ENCODE measurements around the gene CENPVL2. TPM values are rescaled to one million over a fixed set of nuclear protein-coding genes. Genes with fewer than 3 reads are reported as not detected.
A peak's percentile ranks its signal among the peaks of the same experiment; 100 is the strongest.
"Not testable (repeated sequence)": the region's sequence is repeated elsewhere in the genome, so short reads cannot be mapped to it uniquely, and the experiment has no call there.

The CENPVL2 gene
- total RNA-seq = 0.54 TPM

- DNase-seq (ENCODE audit: low read depth in 2 of 3, low spot score in 2 of 3) = not testable (repeated sequence)
Observed at GRCh38 chrX:51682720-51683062, at the start of gene CENPVL2. Gene CENPVL2, minus strand, starts transcription at chrX:51682831. Its CDS starts 0 bp downstream, at chrX:51682831.

GRCh38 chrX:51728202-51728601 is 45.6 kb upstream of the CENPVL2 start:
- DNase-seq (ENCODE audit: low read depth in 2 of 3, low spot score in 2 of 3) = no peak

GRCh38 chrX:51712943-51713647 is 30.5 kb upstream of the CENPVL2 start:
- DNase-seq (ENCODE audit: low read depth in 2 of 3, low spot score in 2 of 3) = not testable (repeated sequence)

DNA sequence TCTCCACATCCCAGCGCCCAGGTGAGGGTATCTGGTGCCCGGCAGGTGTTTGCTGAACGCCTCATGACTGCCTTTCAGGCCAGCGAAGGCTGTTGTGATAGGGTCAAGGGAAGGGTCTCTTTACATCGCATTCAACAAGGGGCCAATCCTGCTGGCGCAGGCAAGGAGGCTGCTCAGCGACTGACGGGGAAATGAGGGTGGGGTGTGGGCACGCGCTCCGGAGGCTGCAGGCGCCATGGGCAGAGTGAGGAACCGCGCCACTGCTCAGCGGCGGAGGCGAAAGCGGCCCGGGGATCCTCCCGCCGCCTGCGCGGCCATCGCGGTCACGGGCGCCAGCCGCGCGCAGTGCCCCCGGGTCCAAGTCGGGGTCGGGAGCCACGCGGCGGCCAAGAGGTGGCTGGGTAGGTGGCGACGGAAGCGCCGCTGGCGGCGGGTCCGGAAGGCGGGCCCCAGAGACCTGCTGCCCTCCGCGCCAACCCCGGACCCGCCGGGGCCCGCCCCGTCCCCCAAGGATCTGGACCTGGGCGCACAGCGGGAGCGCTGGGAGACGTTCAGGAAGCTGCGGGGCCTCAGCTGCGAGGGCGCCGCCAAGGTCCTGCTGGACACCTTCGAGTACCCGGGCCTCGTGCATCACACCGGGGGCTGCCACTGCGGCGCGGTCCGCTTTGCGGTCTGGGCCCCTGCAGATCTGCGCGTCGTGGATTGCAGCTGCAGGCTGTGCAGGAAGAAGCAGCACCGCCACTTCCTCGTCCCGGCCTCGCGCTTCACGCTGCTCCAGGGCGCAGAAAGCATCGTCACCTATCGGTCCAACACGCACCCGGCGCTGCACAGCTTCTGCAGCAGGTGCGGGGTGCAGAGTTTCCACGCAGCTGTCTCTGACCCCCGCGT is 27.9 kb upstream of the CENPVL2 start, which contains the start of gene CENPVL1:
Gene CENPVL1, plus strand, starts transcription at position 236 of the 888 bp plus-strand sequence. Its CDS starts 0 bp downstream, at position 236.
- not testable (repeated sequence) for DNase-seq (ENCODE audit: low read depth in 2 of 3, low spot score in 2 of 3)

DNA sequence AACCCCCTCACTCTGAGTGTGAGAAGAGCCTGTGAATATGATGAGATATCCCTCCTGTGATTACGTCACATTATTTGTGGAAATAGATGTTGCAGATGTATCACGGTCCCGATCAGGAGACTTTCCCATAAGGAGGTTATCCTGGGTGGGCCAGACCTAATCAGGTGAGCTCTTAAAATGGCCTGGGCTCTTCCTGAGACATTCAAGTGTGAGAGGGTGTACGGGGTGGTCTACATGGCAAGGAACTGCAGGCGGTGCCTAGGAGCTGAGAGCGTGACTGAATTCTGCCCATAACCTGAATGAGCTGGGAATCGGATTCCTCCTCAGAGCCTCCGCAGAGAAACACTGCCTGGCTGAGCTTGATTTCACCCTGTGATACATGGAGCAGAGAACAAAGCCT is 14.8 kb upstream of the CENPVL2 start:
- DNase-seq (ENCODE audit: low read depth in 2 of 3, low spot score in 2 of 3) = no peak

- DNase-seq (ENCODE audit: low read depth in 2 of 3, low spot score in 2 of 3) = no peak
Observed at GRCh38 chrX:51694254-51694653, 11.6 kb upstream of the CENPVL2 start.

GRCh38 chrX:51681808-51682719 is 567 bp downstream of the CENPVL2 start:
- DNase-seq (ENCODE audit: low read depth in 2 of 3, low spot score in 2 of 3) = not testable (repeated sequence)

- DNase-seq (ENCODE audit: low read depth in 2 of 3, low spot score in 2 of 3) = not testable (repeated sequence)
Observed at GRCh38 chrX:51679689-51680433, 2.8 kb downstream of the CENPVL2 start.

- DNase-seq (ENCODE audit: low read depth in 2 of 3, low spot score in 2 of 3) = peak in 1 of 3 donors; percentile 46
Observed at GRCh38 chrX:51665981-51666380, 16.6 kb downstream of the CENPVL2 start.

GRCh38 chrX:51643377-51643776 is 39.3 kb downstream of the CENPVL2 start:
- DNase-seq (ENCODE audit: low read depth in 2 of 3, low spot score in 2 of 3) = no peak

- peak in 2 of 3 donors; percentile 42 to 70 for DNase-seq (ENCODE audit: low read depth in 2 of 3, low spot score in 2 of 3)
Observed at GRCh38 chrX:51641421-51642021, 41.1 kb downstream of the CENPVL2 start.

DNA sequence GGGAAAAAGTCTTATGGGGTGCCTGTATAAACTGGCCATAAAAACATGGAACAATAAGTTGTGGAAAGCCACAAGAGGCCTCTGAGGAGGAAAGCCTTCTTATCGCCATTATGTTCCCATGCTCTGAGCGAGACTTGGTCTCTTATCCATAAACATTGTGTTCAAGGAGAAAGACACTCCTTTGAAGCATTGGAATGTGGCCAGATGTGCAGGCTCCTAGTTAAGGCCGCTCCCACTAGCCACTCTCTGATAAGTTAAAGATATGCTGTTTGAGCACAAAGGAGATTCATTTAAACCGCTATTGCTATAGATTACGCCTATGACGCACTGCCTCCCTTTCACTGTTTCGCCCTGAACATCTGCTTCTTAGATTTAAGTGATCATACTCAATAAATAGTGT is 46.1 kb downstream of the CENPVL2 start:
- DNase-seq (ENCODE audit: low read depth in 2 of 3, low spot score in 2 of 3) = not testable (repeated sequence)

Other genes starting within 250 kb of the CENPVL2 start
- 9.4 TPM for gene NUDT11, start 186.2 kb downstream of the CENPVL2 start, total RNA-seq
- 3.2 TPM for gene CENPVL3, start 63.9 kb downstream of the CENPVL2 start, total RNA-seq
- gene CENPVL1, start 27.7 kb upstream of the CENPVL2 start, total RNA-seq = 0.54 TPM
- 5.1 TPM for gene GSPT2, start 60.6 kb upstream of the CENPVL2 start, total RNA-seq
- 81.1 TPM for gene MAGED1, start 210.8 kb upstream of the CENPVL2 start, total RNA-seq

Data from hematopoietic multipotent progenitor cell (in vitro differentiated cells).